H1 (cell line): ENCODE measurements around the gene HPS5. TPM values are rescaled to one million over a fixed set of nuclear protein-coding genes. Genes with fewer than 3 reads are reported as not detected.
"Not testable (repeated sequence)": the region's sequence is repeated elsewhere in the genome, so short reads cannot be mapped to it uniquely, and the experiment has no call there.

Source experiments
- CTCF ChIA-PET: fragments of 300-600 bp; sonication (Branson Sonifier 250); formaldehyde crosslinking; loops from one replicate; lab custom pipeline; 2021; ENCODE audit not compliant: partially characterized antibody; lab: Charles Lee
- POLR2A ChIA-PET: fragments of 300-600 bp; sonication (Branson Sonifier 250); formaldehyde crosslinking; loops from one replicate; lab custom pipeline; 2021; ENCODE audit warnings: inconsistent platforms; ENCODE audit not compliant: partially characterized antibody; lab: Charles Lee
- DNase-seq, 2 experiments: peaks; one replicate each; pipeline versions ENCODE4 v3.0.0 to v3.0.0-alpha.2; 2010 to 2022; ENCODE audit warnings: low spot score in 2 of 2, low read depth in 1 of 2, mixed read lengths in 1 of 2
- FAIRE-seq: peaks from 2 replicates; lab custom pipeline; 2011; peaks lifted over from hg19 to GRCh38; lab: Jason Lieb, UNC
- H2AFZ ChIP-seq: 2 replicates; pipeline ENCODE4 v1.8.1; 2012; ENCODE audit warnings: low read length, inconsistent platforms
- H2AK5ac ChIP-seq: 2 replicates; pipeline ENCODE4 v1.6.1; 2013; ENCODE audit warnings: low read depth, low read length
- H2BK120ac ChIP-seq: replicated peaks from 2 replicates; pipeline ENCODE3; 2013; ENCODE audit warnings: low read depth, low read length, inconsistent platforms
- H2BK12ac ChIP-seq: 2 replicates; pipeline ENCODE4 v1.6.1; 2013; ENCODE audit warnings: low read depth, low read length
- H2BK15ac ChIP-seq: 2 replicates; pipeline ENCODE4 v1.6.1; 2013; ENCODE audit warnings: low read length
- H2BK20ac ChIP-seq: 2 replicates; pipeline ENCODE4 v1.6.1; 2013; ENCODE audit warnings: low read length
- H2BK5ac ChIP-seq: 2 replicates; pipeline ENCODE4 v1.6.1; 2013; ENCODE audit warnings: low read depth, low read length
- H3K14ac ChIP-seq: 2 replicates; pipeline ENCODE4 v1.6.1; 2013; ENCODE audit warnings: inconsistent platforms; ENCODE audit not compliant: insufficient read length
- H3K18ac ChIP-seq: 2 replicates; pipeline ENCODE4 v1.6.1; 2013; ENCODE audit warnings: low read length; ENCODE audit errors: extremely low read depth
- H3K23ac ChIP-seq: 2 replicates; pipeline ENCODE4 v1.6.1; 2013; ENCODE audit warnings: inconsistent platforms; ENCODE audit not compliant: insufficient read length
- H3K23me2 ChIP-seq: 2 replicates; pipeline ENCODE4 v1.6.1; 2013; ENCODE audit warnings: low read depth, low read length
- H3K27ac ChIP-seq: 2 replicates; pipeline ENCODE4 v1.6.1; 2011; ENCODE audit warnings: low read depth, low read length, inconsistent platforms
- H3K27me3 ChIP-seq, 4 experiments: replicated peaks in 1 of 4; 1 replicate in 1 of 4; 2 replicates in 3 of 4; pipeline versions ENCODE4 v1.6.1 to v1.8.1; 2011 to 2013; ENCODE audit warnings: low read length in 3 of 4, mild to moderate bottlenecking in 3 of 4, inconsistent platforms in 2 of 4, mixed read lengths in 2 of 4, moderate library complexity in 1 of 4; ENCODE audit not compliant: control insufficient read depth in 3 of 4, insufficient read depth in 3 of 4; ENCODE audit errors: extremely low read depth in 1 of 4
- H3K36me3 ChIP-seq, 4 experiments: 2 replicates each; pipeline versions ENCODE4 v1.6.1 to v1.8.1; 2011 to 2013; ENCODE audit warnings: mild to moderate bottlenecking in 4 of 4, low read length in 3 of 4, moderate library complexity in 2 of 4, control low read depth in 1 of 4, inconsistent platforms in 1 of 4; ENCODE audit not compliant: insufficient read depth in 4 of 4, control insufficient read depth in 2 of 4
- H3K4ac ChIP-seq: replicated peaks from 2 replicates; pipeline ENCODE3; 2013; ENCODE audit warnings: low read length, low read depth, mixed read lengths, inconsistent platforms; ENCODE audit not compliant: insufficient read length
- H3K4me1 ChIP-seq, 4 experiments: replicated peaks in 1 of 4; 1 replicate in 1 of 4; 2 replicates in 3 of 4; pipeline versions ENCODE4 v1.6.1 to v1.8.1; 2011 to 2013; ENCODE audit warnings: low read length in 3 of 4, inconsistent platforms in 2 of 4, mixed read lengths in 1 of 4; ENCODE audit not compliant: insufficient read depth in 4 of 4, control insufficient read depth in 3 of 4
- H3K4me2 ChIP-seq, 2 experiments: 2 replicates each; pipeline versions ENCODE4 v1.6.1 to v1.8.1; 2011 to 2013; ENCODE audit warnings: low read depth in 2 of 2, low read length in 2 of 2, control low read depth in 1 of 2, inconsistent platforms in 1 of 2, mild to moderate bottlenecking in 1 of 2; ENCODE audit not compliant: insufficient read depth in 1 of 2
- H3K4me3 ChIP-seq, 4 experiments: fragments of 200-600, 300-600 bp in 1 of 4; sonication (generic), shearing (Covaris generic), sonication (Bioruptor Twin) in 1 of 4; 2 replicates each; pipeline versions ENCODE4 v1.5.1 to v1.8.1; 2011 to 2016; ENCODE audit warnings: low read length in 4 of 4, low read depth in 3 of 4, control low read depth in 2 of 4, inconsistent platforms in 2 of 4, mild to moderate bottlenecking in 2 of 4, mixed read lengths in 1 of 4, moderate library complexity in 1 of 4; ENCODE audit not compliant: insufficient read depth in 2 of 4; ENCODE audit errors: extremely low read depth in 1 of 4
- H3K56ac ChIP-seq: replicated peaks from 2 replicates; pipeline ENCODE3; 2013; ENCODE audit warnings: low read depth, mild to moderate bottlenecking, mixed read lengths, low read length, inconsistent platforms; ENCODE audit not compliant: insufficient read length
- H3K79me1 ChIP-seq: 2 replicates; pipeline ENCODE4 v1.6.1; 2013; ENCODE audit warnings: low read depth, low read length, control low read depth
- H3K79me2 ChIP-seq, 2 experiments: 2 replicates each; pipeline versions ENCODE4 v1.6.1 to v1.8.1; 2012 to 2013; ENCODE audit warnings: low read length in 2 of 2, mild to moderate bottlenecking in 2 of 2, inconsistent platforms in 1 of 2; ENCODE audit not compliant: insufficient read depth in 2 of 2, control insufficient read depth in 1 of 2
- H3K9ac ChIP-seq, 4 experiments: replicated peaks in 1 of 4; 1 replicate in 1 of 4; 2 replicates in 3 of 4; pipeline versions ENCODE4 v1.6.1 to v1.8.1; 2011 to 2013; ENCODE audit warnings: low read depth in 3 of 4, low read length in 3 of 4, control low read depth in 2 of 4, mild to moderate bottlenecking in 2 of 4, moderate library complexity in 2 of 4, inconsistent platforms in 1 of 4; ENCODE audit errors: extremely low read depth in 1 of 4
- H3K9me3 ChIP-seq, 2 experiments: 2 replicates each; pipeline versions ENCODE4 v1.6.1 to v1.8.1; 2012 to 2013; ENCODE audit warnings: mild to moderate bottlenecking in 2 of 2, moderate library complexity in 2 of 2, control low read depth in 1 of 2, inconsistent platforms in 1 of 2, low read depth in 1 of 2, low read length in 1 of 2, mixed read lengths in 1 of 2; ENCODE audit not compliant: insufficient read depth in 2 of 2
- H4K20me1 ChIP-seq, 2 experiments: replicated peaks in 1 of 2; 2 replicates each; pipeline versions ENCODE3 to v1.8.1; 2011 to 2013; ENCODE audit warnings: inconsistent platforms in 2 of 2, low read length in 2 of 2, mild to moderate bottlenecking in 1 of 2; ENCODE audit not compliant: insufficient read depth in 2 of 2, control insufficient read depth in 1 of 2
- H4K5ac ChIP-seq: 2 replicates; pipeline ENCODE4 v1.6.1; 2013; ENCODE audit warnings: low read length, low read depth, mixed read lengths, inconsistent platforms; ENCODE audit not compliant: insufficient read length
- H4K8ac ChIP-seq: 2 replicates; pipeline ENCODE4 v1.8.0; 2013; ENCODE audit warnings: mild to moderate bottlenecking, moderate library complexity, low read length, inconsistent platforms; ENCODE audit not compliant: insufficient read depth; ENCODE audit errors: extremely low read depth
- H4K91ac ChIP-seq: replicated peaks from 2 replicates; pipeline ENCODE3; 2013; ENCODE audit warnings: low read length, mixed read lengths, inconsistent platforms; ENCODE audit not compliant: insufficient read length
- CEBPB ChIP-seq: IDR thresholded peaks from 2 replicates; pipeline ENCODE4 v1.6.1; 2012; ENCODE audit warnings: low read depth, low read length
- KDM4A ChIP-seq: IDR thresholded peaks from one replicate; pipeline ENCODE4 v1.7.1; 2012; ENCODE audit warnings: low read depth, mild to moderate bottlenecking, moderate library complexity, low read length, inconsistent platforms; ENCODE audit not compliant: severe bottlenecking
- SP1 ChIP-seq: IDR thresholded peaks from 2 replicates; pipeline ENCODE4 v1.6.1; 2011; ENCODE audit warnings: low read depth, low read length
- TEAD4 ChIP-seq: IDR thresholded peaks from 2 replicates; pipeline ENCODE4 v1.6.1; 2012; ENCODE audit warnings: low read depth, low read length, inconsistent platforms, mixed read lengths
- WGBS, 2 experiments: shearing (Covaris generic) in 1 of 2; methylation state at CpG; one replicate each; pipeline versions ENCODE4 v1.1.6 to v1.1.7; 2013 to 2015; ENCODE audit warnings: low lambda C conversion rate in 2 of 2, mixed read lengths in 2 of 2, inconsistent platforms in 1 of 2, low coverage in 1 of 2, missing lambda C conversion rate in 1 of 2; ENCODE audit not compliant: insufficient replicate concordance in 2 of 2, insufficient coverage in 1 of 2, insufficient read length in 1 of 2; ENCODE audit errors: extremely low coverage in 1 of 2, missing lambda C conversion rate in 1 of 2; 5-methylcytosine and 5-hydroxymethylcytosine counted together
- polyA plus RNA-seq, 7 experiments: library from polyadenylated mRNA; depleted of rRNA in 3 of 7; stranded (reverse) in 5 of 7; unstranded in 2 of 7; fragments of >200 nt in 5 of 7; fragments of 200-250 nt in 2 of 7; gene quantifications; 1 replicate in 5 of 7; 2 replicates in 1 of 7; 4 replicates in 1 of 7; pipeline versions ENCODE4 v1.2.1 to v1.2.3, GENCODE V29; 2011 to 2013; ENCODE audit warnings: missing spikeins in 2 of 7, mixed read lengths in 2 of 7
- total RNA-seq: library from RNA; stranded (reverse); fragmentation: NEBNext Ultra II Directional; extraction: Animal tissue kit (Norgen Biotek cat#: 25700); gene quantifications from 2 replicates; pipeline ENCODE4 v1.2.1, GENCODE V29; 2021

The HPS5 gene
- total and polyA plus RNA-seq, 2 of the 8 experiments (the other 6 are each of a cell fraction or from before 2014, with no cell fraction given) = 5.0 to 18.5 TPM

DNA sequence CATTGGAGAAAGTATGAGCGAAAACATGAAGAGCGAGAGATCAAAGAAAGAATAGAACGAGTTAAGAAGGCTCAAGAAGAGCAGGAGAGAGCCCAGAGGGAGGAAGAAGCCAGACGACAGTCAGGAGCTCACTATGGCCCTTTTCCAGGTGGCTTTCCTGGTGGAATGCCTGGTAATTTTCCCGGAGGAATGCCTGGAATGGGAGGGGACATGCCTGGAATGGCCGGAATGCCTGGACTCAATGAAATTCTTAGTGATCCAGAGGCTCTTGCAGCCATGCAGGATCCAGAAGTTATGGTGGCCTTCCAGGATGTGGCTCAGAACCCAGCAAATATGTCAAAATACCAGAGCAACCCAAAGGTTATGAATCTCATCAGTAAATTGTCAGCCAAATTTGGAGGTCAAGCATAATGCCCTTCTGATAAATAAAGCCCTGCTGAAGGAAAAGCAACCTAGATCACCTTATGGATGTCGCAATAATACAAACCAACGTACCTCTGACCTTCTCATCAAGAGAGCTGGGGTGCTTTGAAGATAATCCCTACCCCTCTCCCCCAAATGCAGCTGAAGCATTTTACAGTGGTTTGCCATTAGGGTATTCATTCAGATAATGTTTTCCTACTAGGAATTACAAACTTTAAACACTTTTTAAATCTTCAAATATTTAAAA is 59.1 kb downstream of the HPS5 start:
- H4K8ac ChIP-seq, H3K4me2 ChIP-seq, H2BK5ac ChIP-seq, H2BK20ac ChIP-seq, H3K56ac ChIP-seq, H3K23me2 ChIP-seq, H3K23ac ChIP-seq, H3K4me3 ChIP-seq, CTCF ChIA-PET, H3K9me3 ChIP-seq, H3K18ac ChIP-seq, H3K27me3 ChIP-seq, H3K9ac ChIP-seq, H4K5ac ChIP-seq, H2BK120ac ChIP-seq, H3K27ac ChIP-seq, H3K14ac ChIP-seq, H2BK12ac ChIP-seq, H3K4me1 ChIP-seq, H2BK15ac ChIP-seq, H2AFZ ChIP-seq, H3K79me1 ChIP-seq, H3K36me3 ChIP-seq, H2AK5ac ChIP-seq, H3K79me2 ChIP-seq, H4K91ac ChIP-seq, H4K20me1 ChIP-seq, FAIRE-seq, H3K4ac ChIP-seq: not testable (repeated sequence)
- DNase-seq = peak in 1 of 2 experiments; percentile 9
- 72% methylated on average over 8 of the region's 8 CpGs; no CpG with 5 or more reads in 1 of the 2 experiments for WGBS, 2 experiments
- POLR2A ChIA-PET = interaction anchor here (1.5 kb wide), 1 partner anchor 12 kb away, joined by 5 read pairs; no protein-coding TSS in a partner anchor
- TF ChIP-seq KDM4A (peak; percentile 20), CEBPB (peak; percentile 44; the same call in 1 of the 2 replicates), TEAD4 (peak; percentile 97), SP1 (0 out of 2 replicates have a peak, but pooled peaks have one; percentile 19)
